NCI-H146 treated with DMSO at 0.1 percent for 48 hours (cell line): ENCODE measurements around the gene CYP27C1.

Source experiments
- DNase-seq: peaks from one replicate; lab custom pipeline; 2025; ENCODE audit not compliant: unreplicated experiment; lab: John Stamatoyannopoulos, UW

The CYP27C1 gene

GRCh38 chr2:127134833-127135830, 85.0 kb downstream of the CYP27C1 start:
- no peak for DNase-seq

GRCh38 chr2:127134235-127134634, 85.9 kb downstream of the CYP27C1 start:
- no peak for DNase-seq
